ENCODE results near the gene CTSO.

Gene CTSO

GRCh38 chr4:155974476-155974749, 20.7 kb upstream of the CTSO start:
- Histone ChIP-seq H3K4me2 (ENCODE audit: low read depth, low read length, poor library complexity, severe bottlenecking) (no peak overlapping the region), H3K9me3 (ENCODE audit: insufficient read depth, low read depth, low read length) (no peaks in the 10 kb centered on the region), H3K79me2 (ENCODE audit: insufficient read depth, low read length) (no peaks in the 10 kb centered on the region), H3K36me3 (ENCODE audit: insufficient read depth, low read length) (no peaks in the 10 kb centered on the region), H4K20me1 (ENCODE audit: insufficient read depth, low read length, poor library complexity, severe bottlenecking) (no peaks in the 10 kb centered on the region), H3K4me1 (ENCODE audit: insufficient read depth, low read length, poor library complexity, severe bottlenecking) (no peaks in the 10 kb centered on the region), H3K9me2 (replicated peaks; ENCODE audit: low read depth, low read length) (no peaks in the 10 kb centered on the region), H3F3A (ENCODE audit: low read depth) (no peaks in the 10 kb centered on the region), H2AFZ (ENCODE audit: low read length) (no peak overlapping the region), H3K4me3 (ENCODE audit: low read length, poor library complexity, severe bottlenecking) (no peak overlapping the region), H3K9ac (ENCODE audit: low read depth, low read length, poor library complexity, severe bottlenecking) (no peak overlapping the region), H3K27me3 (ENCODE audit: insufficient read depth, low read length, poor library complexity, severe bottlenecking) (no peaks in the 10 kb centered on the region)
- TF ChIP-seq CTCF (conservative IDR thresholded peaks at IDR 0.05; ENCODE audit: low read length) (no peak), EZH2phosphoT487 (IDR thresholded peaks at IDR 0.05; ENCODE audit: borderline replicate concordance) (no peak)

- Histone ChIP-seq H3K4me2 (ENCODE audit: low read depth, low read length, poor library complexity, severe bottlenecking) (no peak overlapping the region), H3K9me3 (ENCODE audit: insufficient read depth, low read depth, low read length) (no peaks in the 10 kb centered on the region), H3K4me3 (ENCODE audit: low read length, poor library complexity, severe bottlenecking) (no peak overlapping the region), H3F3A (ENCODE audit: low read depth) (no peaks in the 10 kb centered on the region), H3K79me2 (ENCODE audit: insufficient read depth, low read length) (no peaks in the 10 kb centered on the region), H4K20me1 (ENCODE audit: insufficient read depth, low read length, poor library complexity, severe bottlenecking) (no peaks in the 10 kb centered on the region), H3K36me3 (ENCODE audit: insufficient read depth, low read length) (no peaks in the 10 kb centered on the region), H3K4me1 (ENCODE audit: insufficient read depth, low read length, poor library complexity, severe bottlenecking) (no peaks in the 10 kb centered on the region), H3K27me3 (ENCODE audit: insufficient read depth, low read length, poor library complexity, severe bottlenecking) (no peaks in the 10 kb centered on the region), H3K9ac (ENCODE audit: low read depth, low read length, poor library complexity, severe bottlenecking) (no peak overlapping the region), H2AFZ (ENCODE audit: low read length) (no peak overlapping the region), H3K9me2 (replicated peaks; ENCODE audit: low read depth, low read length) (no peaks in the 10 kb centered on the region)
- TF ChIP-seq CTCF (conservative IDR thresholded peaks at IDR 0.05; ENCODE audit: low read length) (no peak), EZH2phosphoT487 (IDR thresholded peaks at IDR 0.05; ENCODE audit: borderline replicate concordance) (no peak)
Measured at GRCh38 chr4:155973639-155974475, 20.2 kb upstream of the CTSO start.

GRCh38 chr4:155972098-155972497, 18.4 kb upstream of the CTSO start:
- no peak overlapping the region for H3K4me3 ChIP-seq (ENCODE audit: low read length, poor library complexity, severe bottlenecking)
- no peaks in the 10 kb centered on the region for H3K36me3 ChIP-seq (ENCODE audit: insufficient read depth, low read length)
- H3K4me2 ChIP-seq (ENCODE audit: low read depth, low read length, poor library complexity, severe bottlenecking) = no peak overlapping the region
- H3K9me3 ChIP-seq (ENCODE audit: insufficient read depth, low read depth, low read length) = no peaks in the 10 kb centered on the region
- H3F3A ChIP-seq (ENCODE audit: low read depth) = no peaks in the 10 kb centered on the region
- H3K4me1 ChIP-seq (ENCODE audit: insufficient read depth, low read length, poor library complexity, severe bottlenecking) = no peaks in the 10 kb centered on the region
- H3K79me2 ChIP-seq (ENCODE audit: insufficient read depth, low read length) = no peaks in the 10 kb centered on the region
- no peaks in the 10 kb centered on the region for H3K9me2 ChIP-seq (replicated peaks; ENCODE audit: low read depth, low read length)
- no peaks in the 10 kb centered on the region for H3K27me3 ChIP-seq (ENCODE audit: insufficient read depth, low read length, poor library complexity, severe bottlenecking)
- H3K9ac ChIP-seq (ENCODE audit: low read depth, low read length, poor library complexity, severe bottlenecking) = no peak overlapping the region
- H4K20me1 ChIP-seq (ENCODE audit: insufficient read depth, low read length, poor library complexity, severe bottlenecking) = no peaks in the 10 kb centered on the region
- TF ChIP-seq CTCF (conservative IDR thresholded peaks at IDR 0.05; ENCODE audit: low read length) = peak; percentile 74
- TF ChIP-seq EZH2phosphoT487 (IDR thresholded peaks at IDR 0.05; ENCODE audit: borderline replicate concordance) = no peak
- H2AFZ ChIP-seq (ENCODE audit: low read length) = no peak overlapping the region

Measured in Loucy (cell line).